Heart left ventricle (tissue), 16 donors: ENCODE results near the gene LOXL3. TPM values are rescaled to one million over a fixed set of nuclear protein-coding genes. Genes with fewer than 3 reads are reported as not detected.
"Not testable (repeated sequence)": the region's sequence is repeated elsewhere in the genome, so short reads cannot be mapped to it uniquely, and the experiment has no call there.

Experiments
- ATAC-seq, 4 donors: fragments of 200-7000 bp; cut with Tn5 transposase; one replicate each; pipeline ENCODE4 v1.9.1; 2020 to 2022; ENCODE audit warnings: moderate library complexity in 4 of 4, mild to moderate bottlenecking in 3 of 4, moderate number of reproducible peaks in 1 of 4
- DNase-seq, 5 donors: peaks; one replicate each; pipeline ENCODE4 v3.0.0-alpha.2; 2020
- H3K27ac ChIP-seq, 12 donors: fragments of 200-600 bp; sonication (generic) in 4 of 12; one replicate each; pipeline versions ENCODE4 v1.5.0 to v1.8.0; 2016 to 2022; ENCODE audit warnings: mild to moderate bottlenecking in 2 of 12
- H3K27me3 ChIP-seq, 9 donors: fragments of 200-600 bp; sonication (generic) in 2 of 9; one replicate each; pipeline versions ENCODE4 v1.5.1 to v1.8.0; 2016 to 2022; ENCODE audit warnings: mild to moderate bottlenecking in 3 of 9
- H3K36me3 ChIP-seq, 9 donors: fragments of 200-600 bp; sonication (generic) in 2 of 9; one replicate each; pipeline versions ENCODE4 v1.5.0 to v1.8.0; 2018 to 2022; ENCODE audit warnings: mild to moderate bottlenecking in 2 of 9
- H3K4me1 ChIP-seq, 12 donors: fragments of 200-600 bp; sonication (generic) in 4 of 12; one replicate each; pipeline versions ENCODE4 v1.5.0 to v1.8.0; 2016 to 2022; ENCODE audit warnings: mild to moderate bottlenecking in 3 of 12
- H3K4me3 ChIP-seq, 12 donors: fragments of 200-600 bp; sonication (generic) in 4 of 12; one replicate each; pipeline versions ENCODE4 v1.5.0 to v1.8.0; 2017 to 2022; ENCODE audit warnings: mild to moderate bottlenecking in 9 of 12, moderate library complexity in 4 of 12
- H3K9me3 ChIP-seq, 12 donors: fragments of 200-600 bp; sonication (generic) in 4 of 12; one replicate each; pipeline versions ENCODE4 v1.5.0 to v1.8.0; 2016 to 2022; ENCODE audit warnings: mild to moderate bottlenecking in 1 of 12
- CTCF ChIP-seq, 12 donors: fragments of 200-600 bp; sonication (generic) in 4 of 12; IDR thresholded peaks; one replicate each; pipeline versions ENCODE4 v1.5.0 to v1.8.0; 2018 to 2022; ENCODE audit warnings: antibody characterized with exemption in 12 of 12, mild to moderate bottlenecking in 5 of 12
- POLR2A ChIP-seq, 2 donors: fragments of 450-650 bp; IDR thresholded peaks; one replicate each; pipeline ENCODE4 v1.6.1; 2017; ENCODE audit warnings: antibody characterized with exemption in 2 of 2, mild to moderate bottlenecking in 2 of 2, moderate library complexity in 2 of 2
- WGBS, 4 donors: extraction: QIAGEN DNeasy Blood & Tissue Kit in 2 of 4; methylation state at CpG; one replicate each; pipeline versions ENCODE4 v1.1.5 to v1.1.7; 2013 to 2018; 5-methylcytosine and 5-hydroxymethylcytosine counted together
- intact Hi-C, 10 donors: fragments of 100-400 bp; cut with DNase I; formaldehyde crosslinking; loops; one replicate each; pipeline versions ENCODE4 v1.11.1 to v1.14.2; 2022
- polyA plus RNA-seq, 2 donors: library from polyadenylated mRNA; stranded (reverse); fragments of 200-250 nt; gene quantifications; one replicate each; pipeline ENCODE4 v1.2.3, GENCODE V29; 2013
- total RNA-seq, 9 donors: library from RNA; depleted of rRNA in 2 of 9; stranded (reverse); fragments of >200 nt in 2 of 9; fragmentation: NEBNext Ultra II Directional in 3 of 9; extraction: Animal tissue kit (Norgen Biotek cat#: 25700) in 3 of 9; gene quantifications; one replicate each; pipeline versions ENCODE4 v1.1.0 to v1.2.4, GENCODE V29; 2016 to 2023
- donor health status: ischemic (EF 13 %, LVEDD 7.1; RV severe dilation, severe dysfunction).
- donor health status: healthy with polysubstance abuse.
- donor health status: DM: no; HTN: yes; CAD: no.
- donor health status: DM: no; HTN: no; CAD: no.
- donor health status: ischemic (EF 25% LVEDD 6.9; RV normal size, moderate dysfunction).
- donor health status: ischemic (EF 25% LVEDD 5.7; RV mildly dilated, moderate dysfunction).
- donor health status: healthy.
- donor health status: DM: yes; HTN: yes; CAD: no.
- donor health status: ischemic (EF 35%, LVEDD 5.7; RV mildly dilated, moderate dysfunction).
- donor health status: nonischemic (EF 11% LVEDD 7.7; RV severe dilation, severe dysfunction).
- donor health status: DM: yes; HTN: yes; CAD: no.
- donor health status: PGD.
- donor health status: ischemic (EF 29% LVEDD 5.4; RV normal size, mild dysfunction).
- donor health status: nonischemic (EF 23%, LVEDD 6.1; RV moderate dilation, normal function).

Gene LOXL3
- total and polyA plus RNA-seq, 11 donors: 1.5 to 8.7 (median 3.0) TPM

- Histone ChIP-seq H3K4me1 (peaks cover 0 to 9% (median 0%) of the 10 kb centered on the region in 12 donors), H3K36me3 (peaks cover 0 to under 1% (median 0%) of the 10 kb centered on the region in 9 donors), H3K9me3 (no peaks in the 10 kb centered on the region), H3K27me3 (peaks cover 0 to 10% (median 0%) of the 10 kb centered on the region in 9 donors), H3K27ac (no peak overlapping the region), H3K4me3 (no peak overlapping the region)
- ATAC-seq (no peak), DNase-seq (no peak)
- TF ChIP-seq CTCF (IDR thresholded peaks at IDR 0.05) (no peak), POLR2A (IDR thresholded peaks at IDR 0.05) (no peak)
- WGBS, 4 donors: 75 to 79% (median 77%) methylated on average over 7 of the region's 7 CpGs
- intact Hi-C loops: no loop called here
Observed at GRCh38 chr2:74562126-74562775, 8.5 kb upstream of the LOXL3 start.

- not testable (repeated sequence) for H3K4me3 ChIP-seq
Observed at GRCh38 chr2:74561022-74561421, 7.3 kb upstream of the LOXL3 start.

GRCh38 chr2:74560591-74560990, 6.8 kb upstream of the LOXL3 start:
- H3K4me1 ChIP-seq: peaks cover 0 to 18% (median 0%) of the 10 kb centered on the region in 12 donors
- H3K27ac ChIP-seq: no peak overlapping the region
- DNase-seq (no peak), ATAC-seq (no peak)
- intact Hi-C loops: no loop called here
- peaks cover 0 to 10% (median 0%) of the 10 kb centered on the region in 9 donors for H3K27me3 ChIP-seq
- 50 to 71% (median 58%) methylated on average over 6 of the region's 6 CpGs for WGBS, 4 donors
- H3K9me3 ChIP-seq: no peaks in the 10 kb centered on the region
- no peak overlapping the region for H3K4me3 ChIP-seq
- no peak for TF ChIP-seq CTCF (IDR thresholded peaks at IDR 0.05)
- no peak for TF ChIP-seq POLR2A (IDR thresholded peaks at IDR 0.05)
- H3K36me3 ChIP-seq: peaks cover 0 to 14% (median 0%) of the 10 kb centered on the region in 9 donors

More at GRCh38 chr2:74561022-74561421, 7.3 kb upstream of the LOXL3 start:
- ATAC-seq, H3K27ac ChIP-seq, H3K9me3 ChIP-seq, DNase-seq, intact Hi-C loops: not testable (repeated sequence)
- 91 to 97% (median 95%) methylated on average over 1 of the region's 1 CpG for WGBS, 4 donors
- Histone ChIP-seq H3K27me3 (peaks cover 0 to 10% (median 0%) of the 10 kb centered on the region in 9 donors), H3K36me3 (peaks cover 0 to 13% (median 0%) of the 10 kb centered on the region in 9 donors), H3K4me1 (peaks cover 0 to 16% (median 0%) of the 10 kb centered on the region in 12 donors)

DNA sequence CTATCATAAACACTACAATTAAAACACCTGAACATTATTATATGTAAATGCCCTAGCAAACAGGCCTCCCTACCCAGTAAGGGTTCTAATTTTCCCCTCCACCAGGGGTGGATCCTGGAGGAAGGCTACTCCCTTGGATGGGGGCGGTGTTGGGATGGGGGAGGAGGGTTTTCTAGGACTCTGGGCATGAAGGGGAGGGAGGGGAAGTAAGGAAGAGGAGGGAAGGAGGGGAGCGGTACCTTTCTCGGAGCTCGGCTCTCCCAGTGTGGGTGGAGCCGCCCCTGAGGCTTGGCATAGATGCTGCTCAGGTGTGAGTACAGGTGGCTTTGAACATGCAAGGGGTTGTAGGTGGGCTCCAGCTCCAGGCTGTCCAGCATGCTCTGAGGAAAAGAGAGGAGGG, 6.2 kb upstream of the LOXL3 start:
- Histone ChIP-seq H3K27ac (no peak overlapping the region), H3K9me3 (no peaks in the 10 kb centered on the region), H3K36me3 (peaks cover 0 to 14% (median 0%) of the 10 kb centered on the region in 9 donors), H3K4me3 (no peak overlapping the region), H3K27me3 (peaks cover 0 to 10% (median 0%) of the 10 kb centered on the region in 9 donors), H3K4me1 (peaks cover 0 to 24% (median 6%) of the 10 kb centered on the region in 12 donors)
- DNase-seq (no peak), ATAC-seq (no peak)
- TF ChIP-seq CTCF (IDR thresholded peaks at IDR 0.05) (no peak), POLR2A (IDR thresholded peaks at IDR 0.05) (no peak)
- intact Hi-C loops: no loop called here
- 32 to 42% (median 38%) methylated on average over 5 of the region's 5 CpGs for WGBS, 4 donors
